GM12878 (cell line): ENCODE measurements around the gene COL15A1. TPM values are rescaled to one million over a fixed set of nuclear protein-coding genes. Genes with fewer than 3 reads are reported as not detected.

Source experiments
- ATAC-seq: fragments of 200-7000 bp; cut with Tn5 transposase; 3 replicates; pipeline ENCODE4 v1.9.1; 2020; ENCODE audit warnings: mild to moderate bottlenecking, moderate library complexity
- BruUV-seq: library from RNA; stranded (reverse); fragments of 400-500 nt; replicated peaks from 2 replicates; lab custom pipeline; 2021; lab: Mats Ljungman, UMichigan
- CTCF ChIA-PET: fragments of 300-600 bp; sonication (Branson Sonifier 250); formaldehyde crosslinking; extraction: SDS; loops from one replicate; lab custom pipeline; 2021; ENCODE audit warnings: inconsistent platforms; lab: Yijun Ruan, JAX
- POLR2A ChIA-PET: fragments of 350-600 bp; formaldehyde crosslinking; extraction: SDS; loops from one replicate; lab custom pipeline; 2021; ENCODE audit warnings: inconsistent platforms; lab: Charles Lee
- RAD21 ChIA-PET: fragments of 300-600 bp; sonication (Branson Sonifier 250); formaldehyde crosslinking; loops from one replicate; lab custom pipeline; 2023; ENCODE audit warnings: antibody characterized with exemption; ENCODE audit not compliant: unreplicated experiment; lab: Charles Lee
- SMC1A ChIA-PET: fragments of 300-600 bp; sonication (Branson Sonifier 250); formaldehyde crosslinking; loops from one replicate; lab custom pipeline; 2023; ENCODE audit not compliant: unreplicated experiment, uncharacterized antibody; lab: Charles Lee
- DNase-seq: peaks from one replicate; pipeline ENCODE4 v3.0.0-alpha.2; 2011; ENCODE audit warnings: low read depth, low spot score
- FAIRE-seq: peaks from 3 replicates; lab custom pipeline; 2011; peaks lifted over from hg19 to GRCh38; lab: Jason Lieb, UNC
- H2AFZ ChIP-seq: 2 replicates; pipeline ENCODE4 v1.6.0; 2011; ENCODE audit warnings: low read depth, low read length, control low read depth; ENCODE audit not compliant: control insufficient read depth
- H3K27ac ChIP-seq: 2 replicates; pipeline ENCODE4 v1.5.1; 2011; ENCODE audit warnings: control low read depth; ENCODE audit not compliant: control insufficient read depth, insufficient read depth
- H3K27me3 ChIP-seq, 2 experiments: replicated peaks in 1 of 2; 2 replicates each; pipeline versions ENCODE4 v1.6.0 to v1.6.1; 2011; ENCODE audit warnings: low read length in 1 of 2; ENCODE audit not compliant: control insufficient read depth in 2 of 2, insufficient read depth in 2 of 2
- H3K36me3 ChIP-seq, 2 experiments: 2 replicates each; pipeline ENCODE4 v1.5.1; 2011; ENCODE audit warnings: low read length in 1 of 2; ENCODE audit not compliant: control insufficient read depth in 2 of 2, insufficient read depth in 2 of 2
- H3K4me1 ChIP-seq: 2 replicates; pipeline ENCODE4 v1.6.1; 2011; ENCODE audit warnings: mild to moderate bottlenecking, low read length, moderate library complexity, mixed read lengths; ENCODE audit not compliant: control insufficient read depth, insufficient read depth
- H3K4me2 ChIP-seq: 2 replicates; pipeline ENCODE4 v1.6.0; 2011; ENCODE audit warnings: control low read depth; ENCODE audit not compliant: control insufficient read depth, insufficient read depth
- H3K4me3 ChIP-seq: fragments of 200-600 bp; sonication (generic); 2 replicates; pipeline ENCODE4 v1.5.1; 2016
- H3K79me2 ChIP-seq: 2 replicates; pipeline ENCODE4 v1.6.0; 2011; ENCODE audit warnings: low read length; ENCODE audit not compliant: control insufficient read depth, insufficient read depth
- H3K9ac ChIP-seq: 2 replicates; pipeline ENCODE4 v1.8.0; 2011; ENCODE audit warnings: low read length, control low read depth, mixed read lengths; ENCODE audit not compliant: control insufficient read depth, insufficient read depth
- H3K9me3 ChIP-seq: replicated peaks from 3 replicates; pipeline ENCODE4 v1.5.1; 2011; ENCODE audit warnings: mild to moderate bottlenecking, low read length; ENCODE audit not compliant: control insufficient read depth, insufficient read depth
- H4K20me1 ChIP-seq: 2 replicates; pipeline ENCODE4 v1.6.0; 2011; ENCODE audit not compliant: control insufficient read depth, insufficient read depth
- BCL11A ChIP-seq: IDR thresholded peaks from 2 replicates; pipeline ENCODE4 v1.6.1; 2011; ENCODE audit warnings: low read depth, low read length
- BHLHE40 ChIP-seq, 2 experiments: fragments of 450-650 bp in 1 of 2; IDR thresholded peaks; 2 replicates each; pipeline ENCODE4 v1.6.1; 2011 to 2017; ENCODE audit warnings: low read depth in 2 of 2, borderline replicate concordance in 1 of 2, improper control_type of control experiment in 1 of 2, low read length in 1 of 2, mild to moderate bottlenecking in 1 of 2
- CBX3 ChIP-seq: fragments of 200-600 bp; sonication (generic); IDR thresholded peaks from 2 replicates; pipeline ENCODE4 v1.6.1; 2016; ENCODE audit warnings: low read depth, borderline replicate concordance
- CREM ChIP-seq: IDR thresholded peaks from 2 replicates; pipeline ENCODE4 v1.6.1; 2014; ENCODE audit warnings: antibody characterized with exemption, low read depth
- DPF2 ChIP-seq: fragments of 450-650 bp; IDR thresholded peaks from 2 replicates; pipeline ENCODE4 v1.6.1; 2017; ENCODE audit warnings: mild to moderate bottlenecking
- IRF3 ChIP-seq: fragments of 450-650 bp; IDR thresholded peaks from 2 replicates; pipeline ENCODE4 v1.6.1; 2014; ENCODE audit warnings: mild to moderate bottlenecking
- KDM1A ChIP-seq: fragments of 200-600 bp; sonication (generic); IDR thresholded peaks from 2 replicates; pipeline ENCODE4 v1.6.1; 2016; ENCODE audit warnings: borderline replicate concordance
- LARP7 ChIP-seq: fragments of 450-650 bp; IDR thresholded peaks from 2 replicates; pipeline ENCODE4 v1.6.1; 2017; ENCODE audit warnings: mild to moderate bottlenecking
- MXI1 ChIP-seq: fragments of 150-350 bp; IDR thresholded peaks from 2 replicates; pipeline ENCODE4 v1.6.1; 2011; ENCODE audit warnings: low read depth, mild to moderate bottlenecking, inconsistent platforms, low read length, improper control_type of control experiment
- MYC ChIP-seq: IDR thresholded peaks from 2 replicates; pipeline ENCODE4 v1.6.1; 2011; ENCODE audit warnings: mild to moderate bottlenecking, low read length, moderate library complexity, inconsistent platforms; ENCODE audit not compliant: insufficient read depth, insufficient replicate concordance, insufficient read length, severe bottlenecking
- RB1 ChIP-seq: fragments of 450-650 bp; formaldehyde crosslinking; IDR thresholded peaks from 2 replicates; pipeline ENCODE4 v1.6.1; 2017; ENCODE audit warnings: mild to moderate bottlenecking, borderline replicate concordance
- STAT1 ChIP-seq: fragments of 450-650 bp; conservative IDR thresholded peaks from 2 replicates; pipeline ENCODE4 v1.6.1; 2014; ENCODE audit warnings: antibody characterized with exemption, mild to moderate bottlenecking
- SUPT20H ChIP-seq: IDR thresholded peaks from 2 replicates; pipeline ENCODE4 v1.6.1; 2011; ENCODE audit warnings: low read depth, mild to moderate bottlenecking, low read length, moderate library complexity, borderline replicate concordance; ENCODE audit not compliant: control insufficient read depth
- TAF1 ChIP-seq: IDR thresholded peaks from 2 replicates; pipeline ENCODE4 v1.6.1; 2011; ENCODE audit warnings: mild to moderate bottlenecking, low read depth, low read length, borderline replicate concordance
- TCF7 ChIP-seq: IDR thresholded peaks from 2 replicates; pipeline ENCODE4 v1.6.1; 2014; ENCODE audit warnings: antibody characterized with exemption, borderline replicate concordance
- ZBED1 ChIP-seq: IDR thresholded peaks from 2 replicates; pipeline ENCODE4 v1.6.1; 2016; ENCODE audit warnings: borderline replicate concordance
- ZBTB33 ChIP-seq: fragments of 450-650 bp; IDR thresholded peaks from 2 replicates; pipeline ENCODE4 v1.6.1; 2017; ENCODE audit warnings: mild to moderate bottlenecking
- ZBTB40 ChIP-seq: fragments of 450-650 bp; IDR thresholded peaks from 2 replicates; pipeline ENCODE4 v1.6.1; 2016; ENCODE audit warnings: mild to moderate bottlenecking, moderate library complexity, borderline replicate concordance
- WGBS: methylation state at CpG from one replicate; pipeline ENCODE4 v1.1.6; 2016; ENCODE audit warnings: low lambda C conversion rate; ENCODE audit not compliant: insufficient replicate concordance, insufficient coverage; ENCODE audit errors: missing lambda C conversion rate; 5-methylcytosine and 5-hydroxymethylcytosine counted together
- in situ Hi-C: fragments of 300-500 bp; cut with MboI; formaldehyde crosslinking; loops from 9 replicates; pipeline ENCODE4 v1.14.3; 2018; ENCODE audit warnings: mixed read lengths
- intact Hi-C: fragments of 100-400 bp; cut with micrococcal nuclease; formaldehyde crosslinking; loops from one replicate; pipeline ENCODE4 v1.14.2; 2022; ENCODE audit not compliant: unreplicated experiment
- polyA plus RNA-seq, 11 experiments: library from polyadenylated mRNA; depleted of rRNA in 4 of 11; unstranded in 6 of 11; stranded (reverse) in 5 of 11; fragments of >200 nt; fragmentation: Nextera tagmentation in 4 of 11; fragmentation: Illumina TruSeq in 1 of 11; extraction: Ambion mirVana in 4 of 11; extraction: Trizol in 1 of 11; gene quantifications; 1 replicate in 1 of 11; 2 replicates in 10 of 11; pipeline versions ENCODE4 v1.2.1 to v1.2.3, GENCODE V29; 2011 to 2016; ENCODE audit warnings: inconsistent platforms in 2 of 11, missing spikeins in 2 of 11, low read depth in 1 of 11
- total RNA-seq, 4 experiments: library from RNA; depleted of rRNA in 3 of 4; stranded (reverse); fragments of >200 nt in 3 of 4; fragmentation: Illumina TruSeq in 1 of 4; extraction: Trizol in 1 of 4; gene quantifications; 2 replicates each; pipeline versions ENCODE4 v1.2.1 to v1.2.3, GENCODE V29; 2013 to 2021

COL15A1 gene
- total and polyA plus RNA-seq, 10 of the 15 experiments (the other 5 are each of a cell fraction or from before 2014, with no cell fraction given), result 0.01 to 0.28 (median 0.06) TPM; not detected in 2

GRCh38 chr9:98902516-98902915 is 41.2 kb upstream of the COL15A1 start:
- no TSS peak for BruUV-seq
- FAIRE-seq, result no peak
- H3K9me3 ChIP-seq, result no peaks in the 10 kb centered on the region
- H3K27ac ChIP-seq, result no peak overlapping the region
- POLR2A ChIA-PET, result no interaction called here
- intact Hi-C loops, result no loop called here
- ATAC-seq, result no peak
- no peak overlapping the region for H3K4me2 ChIP-seq
- TF ChIP-seq RB1, result no peak
- no peak for TF ChIP-seq CREM
- TF ChIP-seq ZBTB40, result no peak
- TF ChIP-seq MYC, result no peak
- TF ChIP-seq KDM1A, result no peak
- TF ChIP-seq BCL11A, result no peak
- TF ChIP-seq BHLHE40 (IDR thresholded peaks at IDR 0.05; ENCODE audit: borderline replicate concordance in 1 of 2, low read depth in 2 of 2, low read length in 1 of 2), result no peak
- no peak for TF ChIP-seq STAT1
- no peak for TF ChIP-seq TAF1
- TF ChIP-seq CBX3, result no peak
- TF ChIP-seq ZBED1, result no peak
- no peak for TF ChIP-seq TCF7
- no peak for TF ChIP-seq SUPT20H
- TF ChIP-seq IRF3, result no peak
- TF ChIP-seq DPF2, result no peak
- no peak for TF ChIP-seq LARP7
- TF ChIP-seq ZBTB33, result no peak
- no peak for TF ChIP-seq MXI1
- H3K9ac ChIP-seq, result no peak overlapping the region
- DNase-seq, result no peak
- in situ Hi-C loops, result no loop called here
- RAD21 ChIA-PET, result no interaction called here
- no peaks in the 10 kb centered on the region for H3K4me1 ChIP-seq
- CTCF ChIA-PET, result no interaction called here
- H2AFZ ChIP-seq, result no peak overlapping the region
- WGBS, result 33% methylated on average over 1 of the region's 1 CpG
- no peaks in the 10 kb centered on the region for H4K20me1 ChIP-seq
- no peaks in the 10 kb centered on the region for H3K36me3 ChIP-seq
- H3K27me3 ChIP-seq, result no peaks in the 10 kb centered on the region; a peak in 2 of 4 replicates
- SMC1A ChIA-PET, result no interaction called here
- H3K79me2 ChIP-seq, result no peaks in the 10 kb centered on the region
- H3K4me3 ChIP-seq, result no peak overlapping the region
